Left ventricle myocardium superior (tissue), 1 donor: ENCODE measurements around the gene KLK13. TPM values are rescaled to one million over a fixed set of nuclear protein-coding genes. Genes with fewer than 3 reads are reported as not detected.

Experiments used
- ATAC-seq: fragments of 200-7000 bp; cut with Tn5 transposase; one replicate; pipeline ENCODE4 v1.9.1; 2020; ENCODE audit warnings: mild to moderate bottlenecking, moderate library complexity
- DNase-seq: peaks from one replicate; pipeline ENCODE4 v3.0.0-alpha.2; 2020
- intact Hi-C: fragments of 100-400 bp; cut with micrococcal nuclease; formaldehyde crosslinking; loops from one replicate; pipeline ENCODE4 v1.11.0; 2022
- total RNA-seq: library from RNA; stranded (reverse); fragmentation: NEBNext Ultra II Directional; extraction: Animal tissue kit (Norgen Biotek cat#: 25700); gene quantifications from one replicate; pipeline ENCODE4 v1.2.1, GENCODE V29; 2021
- donor health status: DM: no; HTN: yes; CAD: no; lungs with severe emphysema.

KLK13 gene
- total RNA-seq, 1 donor from 2014 or later: not detected

- ATAC-seq (no peak), DNase-seq (no peak)
- intact Hi-C loops: no loop called here
These were observed 37.6 kb downstream of the KLK13 start for GRCh38 chr19:51027126-51027806.

DNA sequence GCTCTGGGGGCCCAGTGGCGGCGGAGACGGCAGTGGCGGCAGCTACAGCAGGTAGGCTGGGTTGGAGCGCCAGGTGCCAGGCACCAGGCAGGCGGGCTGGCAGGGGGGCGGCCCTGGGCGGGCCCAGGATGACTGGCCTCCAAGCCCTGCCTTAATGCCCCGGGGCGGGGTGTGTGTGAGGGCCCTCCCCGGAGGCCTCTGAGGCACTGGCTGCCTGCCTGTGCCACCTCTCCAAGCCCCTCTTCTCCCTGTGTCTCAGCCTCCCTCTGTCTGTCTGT lies 38.4 kb downstream of the KLK13 start, which contains the start of gene KLK11:
Gene KLK11 (minus strand): TSS at position 63 of the 278 bp plus-strand sequence. CDS start 985 bp downstream, outside the sequence.
- DNase-seq (no peak), ATAC-seq (no peak)
- intact Hi-C loops: no loop called here

GRCh38 chr19:51025809-51026553 lies 38.9 kb downstream of the KLK13 start:
- ATAC-seq (no peak), DNase-seq (no peak)
- intact Hi-C loops: no loop called here

DNA sequence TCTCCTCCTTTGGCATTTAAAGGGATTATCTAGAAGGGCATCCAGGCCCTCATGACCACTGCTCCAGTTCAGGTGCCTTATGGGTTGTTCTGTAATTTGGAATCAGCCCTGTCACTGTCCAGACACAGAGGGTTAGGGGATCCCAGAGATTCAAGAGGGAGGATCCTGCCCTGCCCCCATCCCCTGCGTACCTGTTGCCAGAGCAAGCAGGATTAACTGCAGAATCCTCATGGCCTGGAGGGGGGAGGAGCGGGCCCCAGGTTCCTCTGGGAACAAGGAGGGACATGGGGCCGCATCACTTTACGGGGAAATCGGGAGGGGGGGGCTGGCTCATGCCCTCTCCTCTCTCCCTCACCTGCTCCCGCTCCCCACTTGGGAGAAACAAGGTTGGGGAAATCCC lies 39.5 kb downstream of the KLK13 start:
- ATAC-seq: no peak
- intact Hi-C loops: no loop called here
- DNase-seq: no peak

DNA sequence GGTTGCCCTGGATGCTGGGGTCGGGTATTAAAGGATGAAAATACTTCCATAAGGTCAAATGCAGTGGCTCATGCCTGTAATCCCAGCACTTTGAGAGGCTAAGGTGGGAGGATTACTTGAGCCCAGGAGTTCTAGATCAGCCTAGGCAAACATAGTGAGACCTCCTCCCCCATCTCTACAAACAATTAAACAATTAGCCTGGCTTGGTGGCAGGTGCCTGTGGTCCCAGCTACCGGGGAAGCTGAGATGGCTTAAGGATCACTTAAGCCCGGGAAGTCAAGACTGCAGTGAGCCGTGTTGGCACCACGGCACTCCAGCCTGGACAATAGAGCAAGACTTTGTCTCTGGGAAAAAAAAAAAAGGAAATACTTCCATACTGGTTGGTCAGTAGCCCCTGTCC lies 40.0 kb downstream of the KLK13 start:
- intact Hi-C loops: loop anchor here (5.0 kb wide), 1 partner anchor 72 kb away; no protein-coding TSS in a partner anchor
- no peak for ATAC-seq
- DNase-seq: no peak

GRCh38 chr19:51023946-51024345 lies 40.9 kb downstream of the KLK13 start:
- DNase-seq (no peak), ATAC-seq (no peak)
- intact Hi-C loops: loop anchor here (5.0 kb wide), 1 partner anchor 73 kb away; no protein-coding TSS in a partner anchor

DNA sequence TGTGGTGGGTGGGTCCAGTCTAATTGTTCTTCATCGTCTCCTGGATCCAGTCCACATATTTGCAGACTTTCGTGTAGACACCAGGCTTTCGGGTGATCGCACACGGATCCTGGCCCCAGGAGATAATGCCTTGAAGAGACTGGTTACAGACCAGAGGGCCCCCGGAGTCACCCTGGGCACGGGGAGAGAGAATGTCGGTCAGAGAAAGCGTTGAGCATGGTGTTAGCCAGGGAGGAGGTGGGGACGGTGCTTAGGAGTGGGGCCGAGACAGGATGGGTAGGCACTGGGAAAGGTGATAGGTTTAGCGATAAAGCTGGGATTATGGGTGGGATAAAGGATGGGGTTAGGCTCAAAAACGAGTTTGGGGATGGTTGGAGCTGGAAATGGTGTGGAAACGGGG lies 42.4 kb downstream of the KLK13 start:
- DNase-seq: no peak
- ATAC-seq: no peak
- intact Hi-C loops: loop anchor here (5.0 kb wide), 1 partner anchor 75 kb away; no protein-coding TSS in a partner anchor

- ATAC-seq (peak; percentile 59), DNase-seq (no peak)
- intact Hi-C loops: loop anchor here (5.0 kb wide), 1 partner anchor 76 kb away; no protein-coding TSS in a partner anchor
These were observed 43.8 kb downstream of the KLK13 start for GRCh38 chr19:51020988-51021651.

DNA sequence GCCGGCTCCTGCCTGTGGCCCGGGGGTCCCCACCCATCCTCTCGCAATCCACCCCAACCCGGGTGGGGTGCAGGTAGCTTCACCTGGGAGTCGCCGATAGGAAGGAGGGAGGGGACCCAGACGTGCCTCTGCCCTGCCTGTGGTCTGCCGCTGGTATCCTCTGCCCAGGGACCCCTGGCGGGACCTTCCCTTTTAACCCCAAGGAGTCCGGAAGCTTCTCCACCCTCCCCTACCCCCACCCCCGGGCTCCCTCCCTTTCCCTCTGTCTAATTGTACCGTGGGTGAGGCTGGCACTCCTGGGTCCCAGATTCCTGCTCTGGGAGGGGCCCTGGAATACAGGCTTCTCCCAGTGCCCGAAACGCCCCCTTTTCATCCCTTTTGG lies 45.4 kb downstream of the KLK13 start, which contains the start of gene KLK10:
Gene KLK10 (minus strand): TSS at position 166 of the 382 bp plus-strand sequence. CDS start 579 bp downstream, outside the sequence.
- ATAC-seq (no peak), DNase-seq (no peak)
- intact Hi-C loops: no loop called here

- intact Hi-C loops: no loop called here
- ATAC-seq (peak; percentile 38), DNase-seq (no peak)
These were observed 45.9 kb downstream of the KLK13 start for GRCh38 chr19:51018745-51019543.

DNA sequence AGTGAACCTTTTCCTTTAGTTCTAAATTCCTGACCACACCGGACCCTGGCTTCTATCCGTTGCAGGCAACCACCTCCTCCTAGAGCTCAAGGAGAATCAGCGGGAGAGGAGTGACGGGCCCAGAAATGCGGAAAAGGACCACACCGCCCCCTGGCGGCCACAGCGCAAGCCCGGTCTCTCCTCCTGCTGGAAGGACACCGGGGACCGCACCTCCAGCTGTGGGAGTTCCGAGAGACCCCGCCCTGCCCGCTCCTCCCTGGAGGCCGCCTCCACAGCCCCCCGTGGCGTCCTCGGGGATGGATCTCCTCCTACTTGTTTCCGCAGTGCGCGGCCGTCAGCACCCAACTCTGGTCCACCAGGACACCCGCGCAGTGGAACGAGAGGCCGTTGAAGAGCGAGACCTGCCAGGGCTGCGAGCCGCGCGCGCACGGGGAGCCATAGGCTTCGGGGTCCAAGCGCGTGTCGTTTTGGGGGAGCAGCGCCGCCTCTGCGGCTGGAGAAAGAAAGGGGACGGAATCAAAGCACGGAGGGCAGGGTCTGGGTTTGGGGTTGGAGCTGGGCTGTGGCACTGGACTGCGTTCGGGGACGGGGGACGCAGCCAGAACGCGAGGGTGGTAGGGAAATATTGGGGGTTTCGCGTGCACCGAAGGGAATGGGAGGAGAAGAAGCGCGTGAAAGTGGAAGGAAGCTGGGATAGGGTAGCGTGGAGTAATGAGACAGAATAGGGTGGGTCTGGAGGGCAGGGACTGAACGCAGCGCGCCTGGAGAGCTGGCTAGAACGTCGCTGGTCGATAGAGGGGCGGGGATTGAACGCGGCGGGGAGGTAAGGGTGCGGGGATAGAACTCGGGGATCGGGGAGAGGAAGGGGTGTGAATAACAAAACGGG lies 47.9 kb downstream of the KLK13 start:
- intact Hi-C loops: no loop called here
- DNase-seq (no peak), ATAC-seq (peak; percentile 42)

DNA sequence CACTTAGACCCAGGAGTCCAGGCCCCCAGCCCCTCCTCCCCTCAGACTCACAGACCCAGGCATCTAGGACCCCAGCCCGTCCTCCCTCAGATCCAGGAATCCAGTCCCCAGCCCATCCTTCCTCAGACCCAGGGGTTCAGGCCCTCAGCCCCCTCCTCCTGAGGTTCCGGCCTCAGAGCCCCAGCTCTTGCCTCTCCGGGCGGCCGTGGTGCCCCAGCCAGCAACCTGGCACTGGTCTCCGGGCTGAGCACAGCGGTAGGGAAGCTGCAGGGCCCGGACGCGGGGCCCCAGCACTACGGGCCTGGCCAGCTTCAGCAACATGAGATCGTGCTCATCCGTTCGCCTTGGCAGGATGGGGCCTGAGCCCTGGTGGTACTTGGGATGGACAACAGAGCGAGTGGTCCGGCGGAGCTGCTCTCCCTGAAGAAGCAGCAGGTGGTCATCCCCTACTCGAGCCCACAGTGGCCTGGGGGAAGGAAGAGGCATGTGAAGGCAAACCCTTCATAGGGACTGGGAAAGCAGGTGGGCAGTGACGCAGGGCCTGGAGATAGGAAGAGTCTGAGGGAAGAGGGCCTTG lies 49.1 kb downstream of the KLK13 start:
- intact Hi-C loops: no loop called here
- no peak for ATAC-seq
- no peak for DNase-seq

- DNase-seq: no peak
- intact Hi-C loops: no loop called here
- no peak for ATAC-seq
These were observed 50.6 kb downstream of the KLK13 start for GRCh38 chr19:51014242-51014641.

GRCh38 chr19:51012661-51013190 lies 52.2 kb downstream of the KLK13 start:
- ATAC-seq: no peak
- DNase-seq: no peak
- intact Hi-C loops: no loop called here

- no peak for DNase-seq
- ATAC-seq: no peak
- intact Hi-C loops: no loop called here
These were observed 54.7 kb downstream of the KLK13 start for GRCh38 chr19:51010066-51010795.

GRCh38 chr19:51009061-51009891 lies 55.6 kb downstream of the KLK13 start:
- no peak for DNase-seq
- no peak for ATAC-seq
- intact Hi-C loops: no loop called here
